IPS DF 4.7 (cell line): ENCODE results near the gene CCDC110.
A peak's percentile ranks its signal among the peaks of the same experiment; 100 is the strongest.

Experiments
- DNase-seq: peaks from one replicate; pipeline ENCODE4 v3.0.0-alpha.2; 2013; ENCODE audit warnings: low spot score; ENCODE audit errors: extremely low read depth

The CCDC110 gene

GRCh38 chr4:185473247-185473646 lies 1.7 kb upstream of the CCDC110 start:
- no peak for DNase-seq

GRCh38 chr4:185472103-185472542 lies 590 bp upstream of the CCDC110 start:
- no peak for DNase-seq

- DNase-seq = no peak
Measured at GRCh38 chr4:185470501-185471195, 885 bp downstream of the CCDC110 start.

GRCh38 chr4:185469580-185470154 lies 1.9 kb downstream of the CCDC110 start:
- DNase-seq = no peak

- no peak for DNase-seq
Measured at GRCh38 chr4:185468999-185469398, 2.5 kb downstream of the CCDC110 start.

GRCh38 chr4:185467991-185468390 lies 3.5 kb downstream of the CCDC110 start:
- no peak for DNase-seq

- DNase-seq = no peak
Measured at GRCh38 chr4:185467101-185467500, 4.4 kb downstream of the CCDC110 start.

GRCh38 chr4:185465707-185466106 lies 5.8 kb downstream of the CCDC110 start:
- DNase-seq = no peak

- DNase-seq = no peak
Measured at GRCh38 chr4:185464887-185465286, 6.6 kb downstream of the CCDC110 start.

GRCh38 chr4:185464183-185464582 lies 7.3 kb downstream of the CCDC110 start:
- DNase-seq = no peak

GRCh38 chr4:185463541-185463940 lies 8.0 kb downstream of the CCDC110 start:
- DNase-seq = no peak

- DNase-seq = no peak
Measured at GRCh38 chr4:185461565-185461964, 10.0 kb downstream of the CCDC110 start.

GRCh38 chr4:185457136-185457535 lies 14.4 kb downstream of the CCDC110 start:
- no peak for DNase-seq

- no peak for DNase-seq
Measured at GRCh38 chr4:185456131-185456530, 15.4 kb downstream of the CCDC110 start.

- no peak for DNase-seq
Measured at GRCh38 chr4:185445209-185445608, 26.3 kb downstream of the CCDC110 start.

- DNase-seq = no peak
Measured at GRCh38 chr4:185441479-185441878, 30.1 kb downstream of the CCDC110 start.

- no peak for DNase-seq
Measured at GRCh38 chr4:185437809-185438208, 33.7 kb downstream of the CCDC110 start.

GRCh38 chr4:185435466-185435865 lies 36.1 kb downstream of the CCDC110 start:
- no peak for DNase-seq

- no peak for DNase-seq
Measured at GRCh38 chr4:185429660-185430059, 41.9 kb downstream of the CCDC110 start.

- DNase-seq = no peak
Measured at GRCh38 chr4:185426960-185427688, 44.4 kb downstream of the CCDC110 start.

GRCh38 chr4:185425647-185426352 lies 45.7 kb downstream of the CCDC110 start, which contains the start of gene UFSP2:
UFSP2 (minus strand) TSS chr4:185425964; CDS start chr4:185425868, 96 bp downstream.
- DNase-seq = peak; percentile 56
